ENCODE results near the gene CSTF1. TPM values are rescaled to one million over a fixed set of nuclear protein-coding genes. Genes with fewer than 3 reads are reported as not detected.

CSTF1 gene
- total RNA-seq, 1 experiment from 2014 or later, result 60.2 TPM

- Histone ChIP-seq H3F3A (ENCODE audit: low read length, unreplicated experiment) (no peaks in the 10 kb centered on the region), H2AFZ (ENCODE audit: low read length) (peak overlapping the region; percentile 42; the same call in 1 of the 2 replicates), H3K4me1 (ENCODE audit: insufficient read depth, low read length) (no peaks in the 10 kb centered on the region), H3K4me2 (ENCODE audit: low read length) (peak overlapping the region; percentile 60), H3K36me3 (ENCODE audit: low read depth, low read length) (no peaks in the 10 kb centered on the region), H3K9ac (ENCODE audit: low read length) (no peak overlapping the region), H3K27me3 (ENCODE audit: low read length) (peaks cover 32% of the 10 kb centered on the region), H3K4me3 (ENCODE audit: low read length) (0 out of 2 replicates have a peak overlapping the region, but pooled peaks have one; percentile 33), H3K9me3 (ENCODE audit: low read length) (no peaks in the 10 kb centered on the region), H3K79me2 (ENCODE audit: low read length) (no peaks in the 10 kb centered on the region), H3K9me2 (replicated peaks; ENCODE audit: low read length) (no peaks in the 10 kb centered on the region), H3K27ac (ENCODE audit: low read length) (no peak overlapping the region), H4K20me1 (ENCODE audit: low read length) (no peaks in the 10 kb centered on the region)
- peak; percentile 61 for DNase-seq
- intact Hi-C loops (cut with micrococcal nuclease), result loop anchor here (1.0 to 2.0 kb wide), 2 partner anchors 96 to 141 kb away; partner anchors contain the start of gene MC3R
- TF ChIP-seq EZH2phosphoT487 (IDR thresholded peaks at IDR 0.05; ENCODE audit: borderline replicate concordance, low read length) (no peak), EZH2 (IDR thresholded peaks at IDR 0.05; ENCODE audit: low read length, unreplicated experiment) (no peak)
- TF ChIP-seq, protein P1, sequence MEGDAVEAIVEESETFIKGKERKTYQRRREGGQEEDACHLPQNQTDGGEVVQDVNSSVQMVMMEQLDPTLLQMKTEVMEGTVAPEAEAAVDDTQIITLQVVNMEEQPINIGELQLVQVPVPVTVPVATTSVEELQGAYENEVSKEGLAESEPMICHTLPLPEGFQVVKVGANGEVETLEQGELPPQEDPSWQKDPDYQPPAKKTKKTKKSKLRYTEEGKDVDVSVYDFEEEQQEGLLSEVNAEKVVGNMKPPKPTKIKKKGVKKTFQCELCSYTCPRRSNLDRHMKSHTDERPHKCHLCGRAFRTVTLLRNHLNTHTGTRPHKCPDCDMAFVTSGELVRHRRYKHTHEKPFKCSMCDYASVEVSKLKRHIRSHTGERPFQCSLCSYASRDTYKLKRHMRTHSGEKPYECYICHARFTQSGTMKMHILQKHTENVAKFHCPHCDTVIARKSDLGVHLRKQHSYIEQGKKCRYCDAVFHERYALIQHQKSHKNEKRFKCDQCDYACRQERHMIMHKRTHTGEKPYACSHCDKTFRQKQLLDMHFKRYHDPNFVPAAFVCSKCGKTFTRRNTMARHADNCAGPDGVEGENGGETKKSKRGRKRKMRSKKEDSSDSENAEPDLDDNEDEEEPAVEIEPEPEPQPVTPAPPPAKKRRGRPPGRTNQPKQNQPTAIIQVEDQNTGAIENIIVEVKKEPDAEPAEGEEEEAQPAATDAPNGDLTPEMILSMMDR (conservative IDR thresholded peaks at IDR 0.05; ENCODE audit: low read depth, low read length), result peak; percentile 96
- ATAC-seq, result peak; percentile 94
- CTCF ChIA-PET, result interaction anchor here (0.6 kb wide), 1 partner anchor 25 kb away, joined by 6 read pairs; no protein-coding TSS in a partner anchor
- BruUV-seq (replicated peaks), result no TSS peak
- POLR2A ChIA-PET (ENCODE audit: unreplicated experiment), result no interaction called here
These were observed 48.5 kb upstream of the CSTF1 start for GRCh38 chr20:56343861-56344381.

GRCh38 chr20:56345911-56346310 lies 46.5 kb upstream of the CSTF1 start:
- H3K27ac ChIP-seq (ENCODE audit: low read length), result no peak overlapping the region
- H3K4me1 ChIP-seq (ENCODE audit: insufficient read depth, low read length), result no peaks in the 10 kb centered on the region
- DNase-seq (no peak), ATAC-seq (no peak)
- POLR2A ChIA-PET (ENCODE audit: unreplicated experiment), result no interaction called here
- TF ChIP-seq EZH2phosphoT487 (IDR thresholded peaks at IDR 0.05; ENCODE audit: borderline replicate concordance, low read length), result no peak
- TF ChIP-seq, protein P1 (conservative IDR thresholded peaks at IDR 0.05; ENCODE audit: low read depth, low read length), result no peak
- H3K9me2 ChIP-seq (replicated peaks; ENCODE audit: low read length), result no peaks in the 10 kb centered on the region
- H3K4me3 ChIP-seq (ENCODE audit: low read length), result no peak overlapping the region
- H3K9ac ChIP-seq (ENCODE audit: low read length), result no peak overlapping the region
- no peaks in the 10 kb centered on the region for H3K36me3 ChIP-seq (ENCODE audit: low read depth, low read length)
- no peaks in the 10 kb centered on the region for H3K9me3 ChIP-seq (ENCODE audit: low read length)
- H4K20me1 ChIP-seq (ENCODE audit: low read length), result no peaks in the 10 kb centered on the region
- no peaks in the 10 kb centered on the region for H3F3A ChIP-seq (ENCODE audit: low read length, unreplicated experiment)
- no peak overlapping the region for H2AFZ ChIP-seq (ENCODE audit: low read length)
- no peak overlapping the region for H3K4me2 ChIP-seq (ENCODE audit: low read length)
- no TSS peak for BruUV-seq (replicated peaks)
- no peaks in the 10 kb centered on the region for H3K79me2 ChIP-seq (ENCODE audit: low read length)
- CTCF ChIA-PET, result no interaction called here
- peaks cover 32% of the 10 kb centered on the region for H3K27me3 ChIP-seq (ENCODE audit: low read length)
- intact Hi-C loops (cut with micrococcal nuclease), result loop anchor here (2.0 kb wide), 1 partner anchor 143 kb away; no protein-coding TSS in a partner anchor

DNA sequence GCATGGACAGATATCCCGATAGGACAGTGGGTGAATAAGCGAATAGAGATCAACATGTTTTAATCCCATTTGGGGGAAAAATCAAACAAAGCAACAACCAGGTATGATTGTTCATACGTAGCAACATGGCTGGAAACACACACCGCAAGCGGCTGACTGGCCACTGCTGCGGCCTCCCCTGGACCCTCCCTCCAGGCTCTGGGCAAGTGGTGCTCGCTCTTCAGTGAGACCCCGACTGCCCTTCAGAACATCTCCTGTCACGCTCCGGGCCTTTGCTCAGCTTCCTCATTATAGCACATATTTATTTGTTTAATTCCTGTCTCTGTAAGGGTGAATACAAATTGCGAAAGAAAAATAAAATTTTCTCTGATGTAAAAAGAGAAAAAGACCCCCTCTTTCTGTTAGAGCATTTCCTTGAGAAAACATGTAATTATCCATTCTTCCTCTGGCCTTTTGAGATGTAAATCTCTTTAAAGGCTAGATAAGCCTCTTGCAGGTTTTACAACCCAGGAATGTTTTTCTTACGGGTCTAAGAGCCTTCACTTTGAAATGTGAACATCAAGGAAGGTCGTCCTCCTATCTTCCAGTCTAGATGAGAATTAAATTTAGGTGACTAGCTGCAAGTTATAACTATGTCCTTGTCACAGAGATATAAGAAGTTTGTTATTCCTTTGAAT lies 44.7 kb upstream of the CSTF1 start:
- H3K9ac ChIP-seq (ENCODE audit: low read length), result no peak overlapping the region
- no TSS peak for BruUV-seq (replicated peaks)
- no peaks in the 10 kb centered on the region for H3K79me2 ChIP-seq (ENCODE audit: low read length)
- H3K27ac ChIP-seq (ENCODE audit: low read length), result no peak overlapping the region
- H4K20me1 ChIP-seq (ENCODE audit: low read length), result no peaks in the 10 kb centered on the region
- H2AFZ ChIP-seq (ENCODE audit: low read length), result no peak overlapping the region
- ChIA-PET CTCF (no interaction called here), POLR2A (ENCODE audit: unreplicated experiment) (no interaction called here)
- no peaks in the 10 kb centered on the region for H3K4me1 ChIP-seq (ENCODE audit: insufficient read depth, low read length)
- peaks cover 26% of the 10 kb centered on the region for H3K27me3 ChIP-seq (ENCODE audit: low read length)
- no peak overlapping the region for H3K4me3 ChIP-seq (ENCODE audit: low read length)
- no peaks in the 10 kb centered on the region for H3K9me2 ChIP-seq (replicated peaks; ENCODE audit: low read length)
- no peaks in the 10 kb centered on the region for H3F3A ChIP-seq (ENCODE audit: low read length, unreplicated experiment)
- no peak for DNase-seq
- H3K9me3 ChIP-seq (ENCODE audit: low read length), result no peaks in the 10 kb centered on the region
- TF ChIP-seq EZH2 (IDR thresholded peaks at IDR 0.05; ENCODE audit: low read length, unreplicated experiment) (no peak), EZH2phosphoT487 (IDR thresholded peaks at IDR 0.05; ENCODE audit: borderline replicate concordance, low read length) (no peak)
- TF ChIP-seq, protein P1 (conservative IDR thresholded peaks at IDR 0.05; ENCODE audit: low read depth, low read length), result no peak
- H3K4me2 ChIP-seq (ENCODE audit: low read length), result no peak overlapping the region
- no peak for ATAC-seq
- intact Hi-C loops (cut with micrococcal nuclease), result no loop called here
- no peaks in the 10 kb centered on the region for H3K36me3 ChIP-seq (ENCODE audit: low read depth, low read length)

All from PC-3 (cell line).